GM10248 (cell line): ENCODE measurements around the gene SDK1.

Experiments
- CTCF ChIA-PET: fragments of 300-600 bp; sonication (Branson Sonifier 250); formaldehyde crosslinking; extraction: SDS; loops from one replicate; lab custom pipeline; 2021; ENCODE audit warnings: antibody characterized with exemption; lab: Yijun Ruan, JAX
- POLR2A ChIA-PET: fragments of 350-650 bp; sonication (Branson Sonifier 250); formaldehyde crosslinking; extraction: SDS; loops from one replicate; lab custom pipeline; 2020; ENCODE audit warnings: antibody characterized with exemption; lab: Yijun Ruan, JAX
- DNase-seq: peaks from one replicate; pipeline ENCODE4 v3.0.0; 2012; ENCODE audit errors: extremely low spot score
- TF ChIP-seq, protein P1 (sequence below): IDR thresholded peaks from 2 replicates; pipeline ENCODE4 v1.5.1; 2012; ENCODE audit warnings: mild to moderate bottlenecking, low read depth; ENCODE audit errors: extremely low read depth, missing control alignments, control extremely low read depth

SDK1 gene

GRCh38 chr7:3807824-3808223 is 506.8 kb downstream of the SDK1 start:
- CTCF ChIA-PET, result no interaction called here
- no peak for DNase-seq
- POLR2A ChIA-PET, result no interaction called here
- TF ChIP-seq, protein P1, sequence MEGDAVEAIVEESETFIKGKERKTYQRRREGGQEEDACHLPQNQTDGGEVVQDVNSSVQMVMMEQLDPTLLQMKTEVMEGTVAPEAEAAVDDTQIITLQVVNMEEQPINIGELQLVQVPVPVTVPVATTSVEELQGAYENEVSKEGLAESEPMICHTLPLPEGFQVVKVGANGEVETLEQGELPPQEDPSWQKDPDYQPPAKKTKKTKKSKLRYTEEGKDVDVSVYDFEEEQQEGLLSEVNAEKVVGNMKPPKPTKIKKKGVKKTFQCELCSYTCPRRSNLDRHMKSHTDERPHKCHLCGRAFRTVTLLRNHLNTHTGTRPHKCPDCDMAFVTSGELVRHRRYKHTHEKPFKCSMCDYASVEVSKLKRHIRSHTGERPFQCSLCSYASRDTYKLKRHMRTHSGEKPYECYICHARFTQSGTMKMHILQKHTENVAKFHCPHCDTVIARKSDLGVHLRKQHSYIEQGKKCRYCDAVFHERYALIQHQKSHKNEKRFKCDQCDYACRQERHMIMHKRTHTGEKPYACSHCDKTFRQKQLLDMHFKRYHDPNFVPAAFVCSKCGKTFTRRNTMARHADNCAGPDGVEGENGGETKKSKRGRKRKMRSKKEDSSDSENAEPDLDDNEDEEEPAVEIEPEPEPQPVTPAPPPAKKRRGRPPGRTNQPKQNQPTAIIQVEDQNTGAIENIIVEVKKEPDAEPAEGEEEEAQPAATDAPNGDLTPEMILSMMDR, result no peak

GRCh38 chr7:3821488-3821887 is 520.4 kb downstream of the SDK1 start:
- ChIA-PET CTCF (no interaction called here), POLR2A (no interaction called here)
- TF ChIP-seq, protein P1, result no peak
- DNase-seq, result no peak

DNA sequence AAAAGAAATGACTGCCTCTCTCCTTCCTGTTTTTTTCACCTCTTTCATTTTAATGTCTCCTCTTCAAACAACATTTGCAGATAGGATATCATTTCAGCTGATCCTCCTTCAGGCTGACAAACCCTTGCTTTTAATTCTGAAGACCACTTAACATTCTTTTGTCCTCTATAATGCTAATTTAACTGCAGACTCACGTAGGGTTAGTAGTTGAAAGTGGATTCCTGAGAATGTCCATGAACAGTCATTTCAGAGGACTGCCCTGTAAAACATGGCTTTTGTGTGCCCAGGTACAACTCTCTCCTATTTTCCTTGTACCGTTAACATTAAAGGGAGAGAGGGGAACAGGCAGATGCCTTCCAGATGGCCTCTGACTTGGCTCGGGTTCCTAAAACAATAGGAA is 524.4 kb downstream of the SDK1 start:
- TF ChIP-seq, protein P1, result no peak
- no peak for DNase-seq
- ChIA-PET CTCF (no interaction called here), POLR2A (no interaction called here)

- ChIA-PET POLR2A (no interaction called here), CTCF (no interaction called here)
- TF ChIP-seq, protein P1, result no peak
- no peak for DNase-seq
These were observed 531.1 kb downstream of the SDK1 start for GRCh38 chr7:3832199-3832598.

DNA sequence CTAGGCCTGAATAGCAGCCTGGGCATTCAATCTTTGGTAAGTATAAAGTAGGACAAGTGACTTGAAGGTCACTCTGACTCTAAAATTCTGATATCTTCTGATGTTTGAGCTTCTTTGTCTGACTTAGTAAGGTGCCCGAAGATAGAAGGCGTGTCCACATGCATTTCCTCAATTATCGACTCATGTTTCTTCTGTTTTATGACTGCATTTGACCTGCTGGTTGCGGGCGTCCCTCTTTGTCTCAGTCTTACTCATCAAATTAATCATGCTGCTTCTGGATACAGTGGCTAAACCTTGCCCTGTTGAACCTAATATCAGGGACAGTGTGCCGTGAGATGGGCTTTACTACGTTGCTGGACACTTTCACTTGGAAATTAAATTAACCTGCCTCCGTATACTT is 534.1 kb downstream of the SDK1 start:
- ChIA-PET POLR2A (no interaction called here), CTCF (no interaction called here)
- DNase-seq, result no peak
- TF ChIP-seq, protein P1, result no peak

DNA sequence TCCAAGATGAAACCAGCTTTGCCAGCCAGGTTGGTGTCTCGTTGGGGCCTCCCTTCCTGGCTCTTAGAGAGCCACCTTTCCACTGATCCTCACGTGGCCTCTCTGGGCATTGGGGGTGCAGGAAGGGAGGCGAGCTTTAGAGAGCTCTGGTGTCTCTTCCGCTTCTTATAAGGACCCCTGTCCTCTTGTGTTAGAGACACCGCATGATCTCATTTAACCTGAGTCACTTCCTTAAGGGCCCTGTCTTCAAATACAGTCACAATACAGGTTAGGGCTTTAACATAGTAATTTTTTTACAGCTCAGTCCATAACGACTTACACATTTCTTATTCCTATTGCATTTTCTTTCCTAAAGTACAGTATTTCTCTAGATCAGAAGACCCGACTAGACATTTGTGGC is 535.8 kb downstream of the SDK1 start:
- DNase-seq, result no peak
- TF ChIP-seq, protein P1, result no peak
- ChIA-PET CTCF (interaction anchor here (1.4 kb wide), 1 partner anchor 10 kb away, joined by 4 read pairs; no protein-coding TSS in a partner anchor), POLR2A (no interaction called here)

- TF ChIP-seq, protein P1, result no peak
- no peak for DNase-seq
- ChIA-PET POLR2A (no interaction called here), CTCF (interaction anchor here (1.0 kb wide), 1 partner anchor 21 kb away, joined by 4 read pairs; no protein-coding TSS in a partner anchor)
These were observed 543.6 kb downstream of the SDK1 start for GRCh38 chr7:3844540-3845151.
